Stimulated activated CD8-positive, alpha-beta memory T cell treated with anti-CD3 and anti-CD28 coated beads, Interleukin-15, amount 100 ng/mL, for 24 hours (primary cell): ENCODE results near the gene CD200.

Experiments
- DNase-seq: peaks from one replicate; pipeline ENCODE4 v3.0.0-alpha.2; 2020; ENCODE audit warnings: low read depth

The CD200 gene

GRCh38 chr3:112333002-112333380 is at the start of gene CD200:
TSS of gene CD200 (plus strand) at chr3:112333156. CDS start at chr3:112333213, 57 bp downstream.
- DNase-seq = peak; percentile 19

GRCh38 chr3:112289011-112289410 is 43.9 kb upstream of the CD200 start:
- no peak for DNase-seq

- DNase-seq = no peak
Observed at GRCh38 chr3:112293368-112294321, 39.3 kb upstream of the CD200 start, which contains the start of gene SLC9C1. TSS of gene SLC9C1 (minus strand) at chr3:112294216. CDS start at chr3:112286791, 7,425 bp downstream.

- no peak for DNase-seq
Observed at GRCh38 chr3:112297714-112298113, 35.2 kb upstream of the CD200 start.

GRCh38 chr3:112298781-112299180 is 34.2 kb upstream of the CD200 start:
- DNase-seq = no peak

- no peak for DNase-seq
Observed at GRCh38 chr3:112302150-112302830, 30.7 kb upstream of the CD200 start.

- no peak for DNase-seq
Observed at GRCh38 chr3:112302881-112303763, 29.8 kb upstream of the CD200 start.

GRCh38 chr3:112303764-112304325 is 29.1 kb upstream of the CD200 start:
- DNase-seq = no peak

- no peak for DNase-seq
Observed at GRCh38 chr3:112304611-112305010, 28.3 kb upstream of the CD200 start.

- DNase-seq = no peak
Observed at GRCh38 chr3:112306825-112307224, 26.1 kb upstream of the CD200 start.

GRCh38 chr3:112307557-112307956 is 25.4 kb upstream of the CD200 start:
- DNase-seq = no peak

GRCh38 chr3:112308151-112308911 is 24.6 kb upstream of the CD200 start:
- no peak for DNase-seq

GRCh38 chr3:112314649-112315048 is 18.3 kb upstream of the CD200 start:
- DNase-seq = no peak

GRCh38 chr3:112315791-112316190 is 17.2 kb upstream of the CD200 start:
- DNase-seq = no peak

- DNase-seq = no peak
Observed at GRCh38 chr3:112319516-112320276, 13.3 kb upstream of the CD200 start.

- no peak for DNase-seq
Observed at GRCh38 chr3:112320691-112321090, 12.3 kb upstream of the CD200 start.

GRCh38 chr3:112321867-112322652 is 10.9 kb upstream of the CD200 start:
- no peak for DNase-seq

- DNase-seq = no peak
Observed at GRCh38 chr3:112327371-112327951, 5.5 kb upstream of the CD200 start.

GRCh38 chr3:112331851-112332250 is 1.1 kb upstream of the CD200 start:
- no peak for DNase-seq
